B cell (primary cell): ENCODE measurements around the gene ABHD14A. TPM values are rescaled to one million over a fixed set of nuclear protein-coding genes. Genes with fewer than 3 reads are reported as not detected.

ENCODE experiments used
- ATAC-seq: fragments of 200-7000 bp; cut with Tn5 transposase; one replicate; pipeline ENCODE4 v1.10.0; 2021; ENCODE audit warnings: low read depth, mild to moderate bottlenecking, moderate number of reproducible peaks, moderate library complexity
- CTCF ChIA-PET: fragments of 350-600 bp; sonication (Branson Sonifier 250); formaldehyde crosslinking; loops from one replicate; lab custom pipeline; 2021; ENCODE audit warnings: antibody characterized with exemption, inconsistent platforms; lab: Charles Lee
- POLR2A ChIA-PET: fragments of 350-600 bp; sonication (Branson Sonifier 250); formaldehyde crosslinking; loops from one replicate; lab custom pipeline; 2021; ENCODE audit warnings: antibody characterized with exemption; lab: Charles Lee
- DNase-seq: peaks from one replicate; pipeline ENCODE4 v3.0.0; 2013
- H2AFZ ChIP-seq: 2 replicates; pipeline ENCODE4 v1.6.1; 2012; ENCODE audit warnings: mild to moderate bottlenecking, low read depth, low read length; ENCODE audit not compliant: insufficient read depth, poor library complexity, severe bottlenecking
- H3K27ac ChIP-seq, 2 donors: 1 replicate in 1 of 2; 2 replicates in 1 of 2; pipeline ENCODE4 v1.5.1; 2012 to 2013; ENCODE audit warnings: low read length in 2 of 2, mild to moderate bottlenecking in 2 of 2, moderate library complexity in 1 of 2
- H3K27me3 ChIP-seq, 4 experiments: fragments of 200-600 bp in 1 of 4; sonication (generic) in 1 of 4; replicated peaks in 1 of 4; 1 replicate in 2 of 4; 2 replicates in 2 of 4; pipeline versions ENCODE4 v1.6.1 to v1.7.0; 2013 to 2016; ENCODE audit warnings: low read length in 3 of 4, mild to moderate bottlenecking in 2 of 4, mixed read lengths in 1 of 4, moderate library complexity in 1 of 4; ENCODE audit not compliant: insufficient read depth in 4 of 4, control insufficient read depth in 3 of 4; ENCODE audit errors: control extremely low read depth in 1 of 4
- H3K36me3 ChIP-seq, 2 experiments: replicated peaks in 1 of 2; 1 replicate in 1 of 2; 2 replicates in 1 of 2; pipeline versions ENCODE4 v1.6.1 to v1.7.1; 2013; ENCODE audit warnings: low read length in 1 of 2; ENCODE audit not compliant: insufficient read depth in 2 of 2, control insufficient read depth in 1 of 2; ENCODE audit errors: control extremely low read depth in 1 of 2, extremely low read depth in 1 of 2
- H3K4me1 ChIP-seq, 2 donors: fragments of 200-600 bp in 1 of 2; sonication (generic) in 1 of 2; 1 replicate in 1 of 2; 2 replicates in 1 of 2; pipeline versions ENCODE4 v1.5.1 to v1.6.1; 2013 to 2017; ENCODE audit warnings: low read length in 2 of 2; ENCODE audit not compliant: control insufficient read depth in 2 of 2, insufficient read depth in 2 of 2
- H3K4me2 ChIP-seq: replicated peaks from 2 replicates; pipeline ENCODE3; 2012; ENCODE audit warnings: mild to moderate bottlenecking, low read depth, low read length; ENCODE audit not compliant: poor library complexity, severe bottlenecking
- H3K4me3 ChIP-seq, 5 experiments: fragments of 200-600 bp in 1 of 5; sonication (generic) in 1 of 5; 1 replicate in 3 of 5; 2 replicates in 2 of 5; pipeline versions ENCODE4 v1.5.1 to v1.7.0; 2011 to 2016; ENCODE audit warnings: low read length in 4 of 5, mild to moderate bottlenecking in 4 of 5, low read depth in 2 of 5, control low read depth in 1 of 5, moderate library complexity in 1 of 5; ENCODE audit not compliant: insufficient read depth in 1 of 5; ENCODE audit errors: control extremely low read depth in 1 of 5, extremely low read depth in 1 of 5
- H3K79me2 ChIP-seq: fragments of 200-600 bp; sonication (generic); one replicate; pipeline ENCODE4 v1.6.0; 2016; ENCODE audit warnings: low read length; ENCODE audit not compliant: control insufficient read depth, insufficient read depth
- H3K9ac ChIP-seq: fragments of 200-600 bp; sonication (generic); 2 replicates; pipeline ENCODE4 v1.6.1; 2017; ENCODE audit warnings: mild to moderate bottlenecking, low read length, moderate library complexity
- H3K9me3 ChIP-seq, 3 donors: one replicate each; pipeline versions ENCODE4 v1.6.1 to v1.7.1; 2013; ENCODE audit warnings: low read length in 2 of 3; ENCODE audit not compliant: control insufficient read depth in 2 of 3, insufficient read depth in 1 of 3; ENCODE audit errors: control extremely low read depth in 1 of 3
- H4K20me1 ChIP-seq: 2 replicates; pipeline ENCODE4 v1.6.0; 2012; ENCODE audit warnings: mild to moderate bottlenecking, low read length; ENCODE audit not compliant: insufficient read depth, control insufficient read depth, poor library complexity, severe bottlenecking
- H3K27ac Mint-ChIP-seq: one replicate; pipeline ENCODE4 v1.8.0; 2021; ENCODE audit warnings: mixed read lengths
- H3K27me3 Mint-ChIP-seq: one replicate; pipeline ENCODE4 v1.8.0; 2021; ENCODE audit warnings: mixed read lengths
- H3K4me1 Mint-ChIP-seq: one replicate; pipeline ENCODE4 v1.8.0; 2021; ENCODE audit warnings: mixed read lengths
- H3K4me3 Mint-ChIP-seq: one replicate; pipeline ENCODE4 v1.8.0; 2021; ENCODE audit warnings: mixed read lengths
- H3K9me3 Mint-ChIP-seq: one replicate; pipeline ENCODE4 v1.8.0; 2022; ENCODE audit warnings: mixed read lengths; ENCODE audit not compliant: insufficient read depth
- EZH2 ChIP-seq: IDR thresholded peaks from 2 replicates; pipeline ENCODE4 v1.6.1; 2012; ENCODE audit warnings: borderline replicate concordance, low read depth, mild to moderate bottlenecking, moderate library complexity, low read length; ENCODE audit not compliant: insufficient read depth, poor library complexity, severe bottlenecking
- WGBS: methylation state at CpG from one replicate; pipeline ENCODE4 v1.1.5; 2013; ENCODE audit warnings: missing lambda C conversion rate; ENCODE audit not compliant: insufficient coverage; 5-methylcytosine and 5-hydroxymethylcytosine counted together
- intact Hi-C: fragments of 100-400 bp; cut with micrococcal nuclease; formaldehyde crosslinking; loops from one replicate; pipeline ENCODE4 v1.10.0; 2022
- polyA plus RNA-seq: library from polyadenylated mRNA; depleted of rRNA; stranded (reverse); fragments of >200 nt; gene quantifications from 2 replicates; pipeline ENCODE4 v1.2.3, GENCODE V29; 2012
- total RNA-seq, 2 donors: library from RNA; stranded (reverse); fragments of 120-200 nt in 1 of 2; gene quantifications; 1 replicate in 1 of 2; 2 replicates in 1 of 2; pipeline versions ENCODE4 v1.2.3 to v1.2.4, GENCODE V29; 2013 to 2022
- TF ChIP-seq, protein P1 (sequence below): fragments of 200-600 bp; IDR thresholded peaks from one replicate; pipeline ENCODE4 v1.8.0; 2022; ENCODE audit warnings: antibody characterized with exemption, mild to moderate bottlenecking

ABHD14A gene
- total and polyA plus RNA-seq, 2 donors (not counting 1 experiment from before 2014, with no cell fraction given) = 11.9 to 28.8 TPM

DNA sequence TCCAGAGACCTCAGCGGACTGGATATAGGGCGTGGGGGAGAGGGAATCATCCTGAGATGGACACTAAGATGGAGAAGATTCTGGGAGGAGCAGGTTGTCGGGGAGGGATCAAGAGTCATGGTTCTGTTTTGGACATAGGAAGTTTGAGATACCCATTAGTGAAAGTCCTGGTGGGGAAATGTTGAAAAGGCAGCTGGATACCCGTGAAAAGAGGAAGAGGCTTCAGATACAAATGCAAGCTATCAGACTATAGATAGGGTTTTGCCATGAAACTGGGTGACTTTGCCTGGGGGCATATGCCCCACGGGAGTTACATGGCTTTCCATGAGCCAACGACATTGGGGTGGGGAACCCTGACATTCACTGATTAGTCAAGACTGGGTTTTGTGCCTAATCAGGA, 20.8 kb upstream of the ABHD14A start:
- POLR2A ChIA-PET = no interaction called here
- H3K4me3 Mint-ChIP-seq = no peak overlapping the region

DNA sequence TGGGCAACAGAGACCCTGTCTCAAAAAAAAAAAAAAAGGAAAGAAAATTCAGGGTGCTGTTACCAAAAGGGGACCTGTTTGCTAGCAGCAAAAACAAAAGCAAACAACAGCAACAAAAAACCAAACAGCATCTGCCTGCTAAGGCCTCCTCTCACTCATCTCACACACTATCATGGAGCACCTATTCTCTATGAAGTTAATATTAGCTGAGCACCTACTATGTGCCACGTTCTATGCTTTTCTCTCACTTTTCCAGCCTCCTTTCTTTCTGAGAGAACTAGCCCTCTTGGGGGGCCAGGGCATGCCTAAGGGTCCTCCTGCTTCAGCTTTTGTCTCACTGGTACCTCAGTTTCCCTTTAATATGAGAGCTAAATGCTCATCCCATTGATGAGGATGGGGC, 20.2 kb upstream of the ABHD14A start:
- no peak overlapping the region for H3K4me2 ChIP-seq
- WGBS = 100% methylated on average over 1 of the region's 1 CpG
- TF ChIP-seq, protein P1, sequence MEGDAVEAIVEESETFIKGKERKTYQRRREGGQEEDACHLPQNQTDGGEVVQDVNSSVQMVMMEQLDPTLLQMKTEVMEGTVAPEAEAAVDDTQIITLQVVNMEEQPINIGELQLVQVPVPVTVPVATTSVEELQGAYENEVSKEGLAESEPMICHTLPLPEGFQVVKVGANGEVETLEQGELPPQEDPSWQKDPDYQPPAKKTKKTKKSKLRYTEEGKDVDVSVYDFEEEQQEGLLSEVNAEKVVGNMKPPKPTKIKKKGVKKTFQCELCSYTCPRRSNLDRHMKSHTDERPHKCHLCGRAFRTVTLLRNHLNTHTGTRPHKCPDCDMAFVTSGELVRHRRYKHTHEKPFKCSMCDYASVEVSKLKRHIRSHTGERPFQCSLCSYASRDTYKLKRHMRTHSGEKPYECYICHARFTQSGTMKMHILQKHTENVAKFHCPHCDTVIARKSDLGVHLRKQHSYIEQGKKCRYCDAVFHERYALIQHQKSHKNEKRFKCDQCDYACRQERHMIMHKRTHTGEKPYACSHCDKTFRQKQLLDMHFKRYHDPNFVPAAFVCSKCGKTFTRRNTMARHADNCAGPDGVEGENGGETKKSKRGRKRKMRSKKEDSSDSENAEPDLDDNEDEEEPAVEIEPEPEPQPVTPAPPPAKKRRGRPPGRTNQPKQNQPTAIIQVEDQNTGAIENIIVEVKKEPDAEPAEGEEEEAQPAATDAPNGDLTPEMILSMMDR = no peak
- no peak for TF ChIP-seq EZH2
- intact Hi-C loops = no loop called here
- ChIA-PET POLR2A (no interaction called here), CTCF (interaction anchor here (0.7 to 1.3 kb wide), 3 partner anchors 19 to 518 kb away, joined by 3 to 4 read pairs (median 4); partner anchors contain the start of gene ABHD14B)
- Mint-ChIP-seq H3K4me3 (no peak overlapping the region), H3K9me3 (no peaks in the 10 kb centered on the region), H3K27ac (no peak overlapping the region), H3K27me3 (peaks cover 17% of the 10 kb centered on the region), H3K4me1 (peaks cover 5% of the 10 kb centered on the region)
- no peaks in the 10 kb centered on the region for H3K36me3 ChIP-seq
- H3K27ac ChIP-seq = no peak overlapping the region
- H2AFZ ChIP-seq = no peak overlapping the region
- no peak overlapping the region for H3K9ac ChIP-seq
- H3K9me3 ChIP-seq = peaks cover 0 to 6% (median 0%) of the 10 kb centered on the region in 3 donors
- H3K4me1 ChIP-seq = peaks cover 7 to 10% of the 10 kb centered on the region in 2 donors
- peaks cover 0 to 27% (median 15%) of the 10 kb centered on the region in 4 experiments for H3K27me3 ChIP-seq
- H4K20me1 ChIP-seq = no peaks in the 10 kb centered on the region
- no peak overlapping the region for H3K4me3 ChIP-seq
- DNase-seq (no peak), ATAC-seq (no peak)
- no peaks in the 10 kb centered on the region for H3K79me2 ChIP-seq

More for the DNA sequence above, 20.8 kb upstream of the ABHD14A start:
- CTCF ChIA-PET = interaction anchor here (1.2 kb wide), 1 partner anchor 20 kb away, joined by 4 read pairs; the partner anchor contains the start of gene ABHD14B
- no peaks in the 10 kb centered on the region for H3K36me3 ChIP-seq
- H3K4me2 ChIP-seq = no peak overlapping the region
- 74% methylated on average over 5 of the region's 6 CpGs for WGBS
- no peaks in the 10 kb centered on the region for H3K79me2 ChIP-seq
- no peak for ATAC-seq
- H3K9me3 ChIP-seq = peaks cover 0 to 6% (median 0%) of the 10 kb centered on the region in 3 donors
- no peak overlapping the region for H3K9ac ChIP-seq
- H3K27me3 ChIP-seq = peaks cover 0 to 27% (median 15%) of the 10 kb centered on the region in 4 experiments
- no peak for DNase-seq
- Mint-ChIP-seq H3K27me3 (peaks cover 17% of the 10 kb centered on the region), H3K27ac (no peak overlapping the region), H3K9me3 (no peaks in the 10 kb centered on the region), H3K4me1 (peaks cover 5% of the 10 kb centered on the region)
- no peak overlapping the region for H2AFZ ChIP-seq
- H4K20me1 ChIP-seq = no peaks in the 10 kb centered on the region
- peaks cover 7 to 10% of the 10 kb centered on the region in 2 donors for H3K4me1 ChIP-seq
- no peak overlapping the region for H3K4me3 ChIP-seq
- TF ChIP-seq EZH2 = no peak
- H3K27ac ChIP-seq = no peak overlapping the region
- intact Hi-C loops = no loop called here
